GM12873 (cell line): ENCODE measurements around the gene GLS.

Experiments used
- TF ChIP-seq, protein P1 (sequence below): IDR thresholded peaks from 2 replicates; pipeline ENCODE4 v1.5.1; 2012; ENCODE audit warnings: low read depth, mild to moderate bottlenecking, moderate library complexity, low read length, control low read depth; ENCODE audit not compliant: insufficient read depth; ENCODE audit errors: missing control alignments

Gene GLS

DNA sequence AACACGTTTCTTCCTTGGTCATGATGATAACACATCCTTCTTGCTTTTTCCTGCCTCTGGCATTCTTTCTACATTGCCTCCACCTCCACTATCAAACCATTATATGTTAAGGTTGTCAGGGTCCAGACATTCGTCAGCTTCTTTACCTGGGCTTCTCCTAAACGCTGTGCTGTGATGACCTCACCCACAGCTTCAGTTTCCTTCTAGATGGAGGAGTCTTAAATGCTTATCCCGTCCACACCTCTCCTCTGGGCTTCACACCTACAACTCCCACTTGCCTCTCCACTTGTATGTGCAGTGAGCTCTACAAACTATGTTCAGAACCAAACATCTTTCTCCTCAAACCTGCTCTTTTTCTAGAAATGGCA lies 134.0 kb downstream of the GLS start:
- TF ChIP-seq, protein P1, sequence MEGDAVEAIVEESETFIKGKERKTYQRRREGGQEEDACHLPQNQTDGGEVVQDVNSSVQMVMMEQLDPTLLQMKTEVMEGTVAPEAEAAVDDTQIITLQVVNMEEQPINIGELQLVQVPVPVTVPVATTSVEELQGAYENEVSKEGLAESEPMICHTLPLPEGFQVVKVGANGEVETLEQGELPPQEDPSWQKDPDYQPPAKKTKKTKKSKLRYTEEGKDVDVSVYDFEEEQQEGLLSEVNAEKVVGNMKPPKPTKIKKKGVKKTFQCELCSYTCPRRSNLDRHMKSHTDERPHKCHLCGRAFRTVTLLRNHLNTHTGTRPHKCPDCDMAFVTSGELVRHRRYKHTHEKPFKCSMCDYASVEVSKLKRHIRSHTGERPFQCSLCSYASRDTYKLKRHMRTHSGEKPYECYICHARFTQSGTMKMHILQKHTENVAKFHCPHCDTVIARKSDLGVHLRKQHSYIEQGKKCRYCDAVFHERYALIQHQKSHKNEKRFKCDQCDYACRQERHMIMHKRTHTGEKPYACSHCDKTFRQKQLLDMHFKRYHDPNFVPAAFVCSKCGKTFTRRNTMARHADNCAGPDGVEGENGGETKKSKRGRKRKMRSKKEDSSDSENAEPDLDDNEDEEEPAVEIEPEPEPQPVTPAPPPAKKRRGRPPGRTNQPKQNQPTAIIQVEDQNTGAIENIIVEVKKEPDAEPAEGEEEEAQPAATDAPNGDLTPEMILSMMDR, result no peak
